UCSD-AML1 (cell line): Measurements from ENCODE around the gene ABCC3.
A peak's percentile ranks its signal among the peaks of the same experiment; 100 is the strongest.
"Not testable (repeated sequence)": the region's sequence is repeated elsewhere in the genome, so short reads cannot be mapped to it uniquely, and the experiment has no call there.

Experiments used
- DNase-seq: peaks from one replicate; lab custom pipeline; 2025; ENCODE audit not compliant: unreplicated experiment; lab: John Stamatoyannopoulos, UW

ABCC3 gene

DNA sequence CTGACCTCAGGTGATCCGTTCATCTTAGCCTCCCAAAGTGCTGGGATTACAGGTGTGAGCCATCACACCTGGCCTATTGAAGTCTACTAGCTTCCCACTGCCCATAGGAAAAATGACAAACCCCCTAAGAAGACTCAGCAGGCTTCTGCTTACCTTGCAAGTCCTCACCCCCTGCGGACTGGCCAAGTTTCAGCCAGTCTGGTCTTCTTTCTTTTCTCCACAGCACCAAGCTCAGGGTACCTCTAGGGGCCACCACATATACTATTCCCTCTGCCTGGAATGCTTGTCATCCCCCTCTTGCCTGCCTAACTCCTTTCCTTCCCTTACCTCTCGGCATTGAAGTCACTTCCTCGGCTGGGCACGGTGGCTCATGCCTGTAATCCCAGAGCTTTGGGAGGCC lies 31.2 kb downstream of the ABCC3 start:
- no peak for DNase-seq

- no peak for DNase-seq
Measured at GRCh38 chr17:50666316-50666715, 31.6 kb downstream of the ABCC3 start.

GRCh38 chr17:50667259-50668024 lies 32.8 kb downstream of the ABCC3 start:
- no peak for DNase-seq

DNA sequence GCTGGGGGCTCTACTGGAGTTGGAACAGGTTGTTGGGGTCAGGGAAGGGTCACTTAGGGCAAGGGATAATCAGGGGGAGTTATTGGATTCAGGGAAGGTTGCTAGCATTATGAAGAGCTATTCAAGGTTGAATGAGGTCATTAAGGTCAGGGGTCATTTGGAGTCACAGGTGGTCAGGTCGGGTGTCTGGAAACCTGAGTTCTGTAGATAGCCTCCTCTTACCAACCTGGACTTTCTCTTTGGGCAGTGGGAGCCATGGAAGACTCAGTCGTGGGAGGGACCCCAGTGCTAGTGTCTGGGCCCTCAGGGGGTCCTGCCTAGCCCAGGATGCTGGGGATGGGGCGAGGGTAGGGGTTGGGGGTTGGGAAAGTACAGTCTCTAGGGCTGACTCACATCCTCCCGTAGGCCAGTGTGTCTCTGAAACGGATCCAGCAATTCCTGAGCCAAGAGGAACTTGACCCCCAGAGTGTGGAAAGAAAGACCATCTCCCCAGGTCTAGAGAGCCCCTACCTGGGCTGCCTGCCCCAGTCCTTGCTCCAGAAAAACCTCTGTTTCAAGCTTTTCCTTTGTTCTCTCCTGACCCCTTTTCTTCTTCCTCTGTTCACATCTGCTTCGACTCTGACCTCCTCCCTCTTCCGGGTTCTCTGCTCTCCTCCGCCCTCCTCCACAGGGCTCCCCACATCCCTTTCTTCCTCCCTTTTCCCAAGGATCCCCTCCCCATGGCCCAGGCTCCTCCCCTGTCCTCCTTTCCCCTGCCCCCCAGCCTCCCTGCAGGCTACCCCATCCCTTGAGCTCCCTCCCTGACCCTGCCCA lies 33.5 kb downstream of the ABCC3 start:
- peak; percentile 65 for DNase-seq

DNA sequence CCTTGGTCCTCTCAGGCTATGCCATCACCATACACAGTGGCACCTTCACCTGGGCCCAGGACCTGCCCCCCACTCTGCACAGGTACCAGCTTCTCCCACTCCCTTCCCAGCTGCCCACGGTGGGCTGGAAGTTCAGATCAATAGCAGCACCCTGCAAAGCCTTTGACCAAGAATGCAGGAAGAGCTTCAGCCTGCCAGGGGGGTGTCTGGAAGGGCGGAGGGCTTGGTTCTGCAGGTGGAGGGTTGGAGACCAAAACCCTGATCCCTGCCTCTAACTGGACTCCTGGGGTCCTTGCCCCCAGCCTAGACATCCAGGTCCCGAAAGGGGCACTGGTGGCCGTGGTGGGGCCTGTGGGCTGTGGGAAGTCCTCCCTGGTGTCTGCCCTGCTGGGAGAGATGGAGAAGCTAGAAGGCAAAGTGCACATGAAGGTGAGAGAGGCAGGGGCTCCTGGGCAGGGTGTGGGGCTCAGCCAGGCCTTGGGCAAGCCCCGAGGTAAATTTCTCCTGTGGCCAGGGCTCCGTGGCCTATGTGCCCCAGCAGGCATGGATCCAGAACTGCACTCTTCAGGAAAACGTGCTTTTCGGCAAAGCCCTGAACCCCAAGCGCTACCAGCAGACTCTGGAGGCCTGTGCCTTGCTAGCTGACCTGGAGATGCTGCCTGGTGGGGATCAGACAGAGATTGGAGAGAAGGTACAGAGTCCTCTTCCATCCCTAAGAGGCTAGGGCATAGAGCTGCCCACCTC lies 34.3 kb downstream of the ABCC3 start:
- DNase-seq = no peak

- no peak for DNase-seq
Measured at GRCh38 chr17:50672071-50672470, 37.4 kb downstream of the ABCC3 start.

DNA sequence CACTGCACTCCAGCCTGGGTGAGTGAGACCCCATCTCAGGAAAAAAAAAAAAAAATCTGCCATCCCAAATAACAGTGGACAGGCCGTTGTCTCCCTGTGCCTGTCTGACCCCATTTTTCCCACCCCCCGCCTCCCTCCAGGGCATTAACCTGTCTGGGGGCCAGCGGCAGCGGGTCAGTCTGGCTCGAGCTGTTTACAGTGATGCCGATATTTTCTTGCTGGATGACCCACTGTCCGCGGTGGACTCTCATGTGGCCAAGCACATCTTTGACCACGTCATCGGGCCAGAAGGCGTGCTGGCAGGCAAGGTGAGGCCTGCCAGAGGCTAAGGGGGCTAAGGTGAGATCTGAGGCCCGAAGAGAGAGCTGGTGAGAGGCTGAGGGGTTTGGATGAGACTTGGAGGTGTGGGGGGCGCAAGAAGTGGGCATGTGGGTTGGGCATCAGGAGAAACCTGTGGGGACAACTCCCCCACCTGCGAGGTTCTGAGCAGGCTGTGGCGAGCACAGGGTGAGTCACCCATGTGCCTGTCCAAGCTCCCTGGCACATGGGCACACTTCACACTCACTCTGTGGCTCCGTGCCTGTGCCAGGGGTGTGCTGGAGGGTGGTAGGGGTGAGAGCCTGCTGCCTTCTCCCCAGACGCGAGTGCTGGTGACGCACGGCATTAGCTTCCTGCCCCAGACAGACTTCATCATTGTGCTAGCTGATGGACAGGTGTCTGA lies 38.3 kb downstream of the ABCC3 start:
- no peak for DNase-seq

- DNase-seq = no peak
Measured at GRCh38 chr17:50675190-50675589, 40.5 kb downstream of the ABCC3 start.

- no peak for DNase-seq
Measured at GRCh38 chr17:50675627-50676026, 40.9 kb downstream of the ABCC3 start.

- no peak for DNase-seq
Measured at GRCh38 chr17:50676065-50676975, 41.6 kb downstream of the ABCC3 start.

GRCh38 chr17:50677851-50678375 lies 43.2 kb downstream of the ABCC3 start:
- no peak for DNase-seq

DNA sequence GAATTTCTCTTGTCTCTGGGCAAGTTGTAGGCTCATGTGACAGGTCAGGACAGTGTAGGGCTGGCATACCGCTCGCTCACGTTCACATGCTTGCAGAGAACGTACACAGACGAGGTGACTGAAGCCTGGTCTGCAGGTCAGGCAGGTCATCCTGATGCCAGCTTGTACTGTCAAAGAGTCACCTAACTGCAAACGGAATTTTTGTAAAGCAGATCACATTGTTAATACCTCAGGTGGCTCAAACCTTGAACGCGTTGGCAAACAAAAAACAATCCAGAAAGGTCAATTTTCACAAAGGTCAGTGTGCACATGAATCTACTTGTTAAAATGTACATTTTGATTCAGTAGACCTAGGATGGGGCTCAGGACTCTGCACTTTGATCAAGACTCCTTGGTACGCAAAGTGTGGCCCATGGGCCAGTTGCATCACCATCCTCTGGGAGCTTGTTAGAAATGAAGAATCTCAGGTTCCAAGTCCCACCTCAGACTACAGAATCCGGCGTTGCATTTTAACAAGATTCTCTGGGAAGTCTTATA lies 44.4 kb downstream of the ABCC3 start:
- DNase-seq = no peak

DNA sequence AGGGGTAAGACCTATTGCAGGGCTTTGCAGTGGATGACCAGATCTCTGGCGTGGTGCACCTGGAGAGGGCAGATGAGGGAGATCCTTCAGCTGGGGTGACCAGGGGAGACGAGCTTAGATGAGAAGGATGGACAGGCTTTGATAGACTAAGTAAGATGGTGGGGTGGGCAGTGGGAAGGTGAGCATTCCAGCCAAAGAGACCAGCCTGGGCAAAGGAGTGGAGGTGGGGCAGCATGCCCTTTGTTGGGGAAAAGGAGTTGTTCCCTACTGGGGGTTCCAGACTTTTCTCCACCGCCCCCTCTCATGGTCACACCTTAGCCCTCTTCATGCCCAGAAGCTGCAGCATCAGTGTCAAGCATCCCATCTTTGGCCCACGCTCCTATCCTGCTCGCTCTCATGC lies 45.4 kb downstream of the ABCC3 start:
- no peak for DNase-seq

DNA sequence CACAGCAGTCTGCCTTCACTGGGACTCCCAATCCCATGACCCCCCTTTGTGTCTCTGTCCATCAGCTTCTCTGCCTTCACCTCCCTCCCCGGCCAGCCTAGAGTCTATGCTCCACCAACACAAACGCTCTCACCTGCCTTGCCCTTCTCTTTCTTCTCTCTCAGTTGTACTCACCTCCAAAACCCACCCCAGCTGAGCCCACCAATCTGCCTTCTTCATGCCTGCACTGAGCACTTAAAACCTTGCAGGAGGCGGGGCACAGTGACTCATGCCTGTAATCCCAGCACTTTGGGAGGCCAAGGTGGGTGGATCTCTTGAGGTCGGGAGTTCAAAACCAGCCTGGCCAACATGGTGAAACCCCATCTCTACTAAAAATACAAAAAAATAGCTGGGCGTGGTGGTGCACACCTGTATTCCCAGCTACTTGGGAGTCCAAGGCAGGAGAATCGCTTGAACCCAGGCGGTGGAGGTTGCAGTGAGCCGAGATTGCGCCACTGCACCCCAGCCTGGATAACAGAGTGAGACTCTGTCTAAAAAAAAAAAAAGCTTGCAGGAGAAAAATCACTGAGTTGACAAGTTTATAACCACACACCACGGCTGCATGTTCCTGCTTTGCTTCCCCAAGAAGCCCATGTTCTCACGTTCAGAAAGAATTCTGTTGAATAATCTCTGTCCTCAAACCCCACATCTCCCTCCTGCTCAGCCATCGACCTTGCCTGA lies 46.0 kb downstream of the ABCC3 start:
- not testable (repeated sequence) for DNase-seq

DNA sequence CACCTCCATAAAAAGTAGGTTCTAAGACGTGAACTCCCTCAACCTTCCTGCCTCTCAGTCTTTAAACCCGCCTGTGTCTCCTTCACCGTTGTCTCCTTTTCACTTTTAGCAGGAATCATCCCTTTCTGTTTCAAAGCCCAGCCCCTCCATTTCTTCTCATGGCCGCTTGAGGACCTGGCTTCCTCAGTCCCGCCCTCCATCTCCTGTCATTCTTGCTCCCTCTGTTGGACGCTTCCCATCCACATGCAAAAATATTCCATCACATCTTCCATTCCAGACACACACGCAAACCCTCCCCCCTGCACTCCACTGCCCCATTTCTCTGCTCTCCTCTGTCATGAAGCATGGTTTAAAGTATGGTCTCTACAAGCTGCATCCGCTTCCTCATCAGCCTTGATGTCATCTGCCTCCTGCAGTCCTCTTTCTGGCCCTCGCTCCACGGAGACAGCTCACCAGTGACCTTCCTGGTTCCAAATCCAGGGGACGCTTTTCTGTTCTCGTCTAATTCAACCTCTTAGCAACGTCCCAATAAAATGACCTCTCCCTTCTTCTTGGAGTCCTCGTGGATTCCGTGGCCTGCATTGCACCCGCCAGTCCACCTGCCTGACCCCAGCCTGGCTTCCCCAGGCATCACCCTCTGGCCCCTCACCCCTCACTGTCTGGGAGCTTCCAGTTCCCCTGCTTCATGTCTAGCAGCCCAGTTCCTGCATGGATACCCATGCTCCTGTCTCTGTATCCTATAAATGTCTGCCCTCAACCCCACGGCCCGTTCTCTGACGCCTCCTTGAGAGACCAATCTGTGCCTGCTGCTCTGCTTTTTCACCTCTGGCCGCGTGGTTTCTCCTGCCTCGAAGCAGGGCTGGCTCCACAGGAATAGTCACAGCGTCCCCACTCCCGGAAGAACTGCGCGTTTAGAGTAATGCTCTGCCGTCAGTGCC lies 46.9 kb downstream of the ABCC3 start:
- peak; percentile 48 for DNase-seq

GRCh38 chr17:50682441-50682840 lies 47.8 kb downstream of the ABCC3 start:
- no peak for DNase-seq

DNA sequence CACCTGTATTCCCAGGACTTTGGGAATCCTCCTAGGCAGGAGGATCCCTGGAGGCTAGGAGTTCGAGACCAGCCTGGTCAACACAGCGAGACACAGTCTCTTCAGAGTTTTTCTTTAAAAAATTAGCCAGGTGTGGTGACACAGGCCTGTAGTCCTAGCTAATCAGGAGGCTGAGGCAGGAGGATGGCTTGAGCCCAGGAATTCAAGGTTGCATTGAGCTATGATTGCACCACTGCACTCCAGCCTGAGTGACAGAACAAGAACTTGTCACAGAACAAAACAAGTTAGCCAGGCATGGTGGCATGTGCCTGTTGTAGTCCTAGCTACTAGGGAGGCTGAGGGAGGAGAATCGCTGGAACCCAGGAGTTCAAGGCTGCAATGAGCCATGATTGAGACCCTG lies 48.3 kb downstream of the ABCC3 start:
- no peak for DNase-seq
